ENCODE measurements around the gene GDAP1L1.

The GDAP1L1 gene

DNA sequence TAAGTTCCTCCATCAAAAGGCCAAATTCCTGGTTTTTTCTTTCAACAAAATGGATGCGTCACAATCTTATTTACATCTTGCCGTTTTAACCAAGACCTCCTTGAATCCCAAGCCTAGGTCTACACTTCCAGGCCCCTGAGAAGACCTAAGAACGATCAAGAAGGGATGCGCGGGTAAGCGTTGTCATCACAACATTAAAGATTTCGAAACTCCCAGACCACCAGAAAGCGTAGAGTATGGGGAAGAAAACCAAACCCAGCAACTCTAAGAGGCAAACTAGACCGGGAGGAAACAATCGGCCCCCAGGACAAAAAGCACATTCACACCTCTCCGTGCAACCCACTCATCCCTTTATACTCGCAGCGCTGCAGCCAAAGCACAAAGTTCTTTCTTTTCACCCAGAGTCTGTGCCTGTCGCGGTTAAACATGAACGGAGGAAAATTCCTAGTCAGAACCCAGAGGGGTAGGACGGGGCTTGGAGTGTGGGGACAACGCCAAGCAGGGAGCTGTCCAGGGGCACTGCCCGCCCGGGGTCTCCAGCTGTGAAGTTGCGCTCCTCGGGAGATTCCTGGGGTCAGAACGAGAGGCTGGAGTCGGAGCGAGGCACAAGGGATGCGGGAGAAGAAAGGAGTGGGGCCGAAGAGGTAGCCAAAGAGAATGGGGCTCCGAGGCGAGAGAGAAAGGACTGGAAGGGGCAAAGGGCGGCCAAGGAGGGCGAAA is 37.3 kb upstream of the GDAP1L1 start:
- TF ChIP-seq, protein P1, sequence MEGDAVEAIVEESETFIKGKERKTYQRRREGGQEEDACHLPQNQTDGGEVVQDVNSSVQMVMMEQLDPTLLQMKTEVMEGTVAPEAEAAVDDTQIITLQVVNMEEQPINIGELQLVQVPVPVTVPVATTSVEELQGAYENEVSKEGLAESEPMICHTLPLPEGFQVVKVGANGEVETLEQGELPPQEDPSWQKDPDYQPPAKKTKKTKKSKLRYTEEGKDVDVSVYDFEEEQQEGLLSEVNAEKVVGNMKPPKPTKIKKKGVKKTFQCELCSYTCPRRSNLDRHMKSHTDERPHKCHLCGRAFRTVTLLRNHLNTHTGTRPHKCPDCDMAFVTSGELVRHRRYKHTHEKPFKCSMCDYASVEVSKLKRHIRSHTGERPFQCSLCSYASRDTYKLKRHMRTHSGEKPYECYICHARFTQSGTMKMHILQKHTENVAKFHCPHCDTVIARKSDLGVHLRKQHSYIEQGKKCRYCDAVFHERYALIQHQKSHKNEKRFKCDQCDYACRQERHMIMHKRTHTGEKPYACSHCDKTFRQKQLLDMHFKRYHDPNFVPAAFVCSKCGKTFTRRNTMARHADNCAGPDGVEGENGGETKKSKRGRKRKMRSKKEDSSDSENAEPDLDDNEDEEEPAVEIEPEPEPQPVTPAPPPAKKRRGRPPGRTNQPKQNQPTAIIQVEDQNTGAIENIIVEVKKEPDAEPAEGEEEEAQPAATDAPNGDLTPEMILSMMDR (IDR thresholded peaks at IDR 0.05; ENCODE audit: low read depth, low read length, missing control alignments), result no peak
- in situ Hi-C loops (cut with HindIII; ENCODE audit: low sequenced_read_pairs), result no loop called here
- no peak for DNase-seq (ENCODE audit: low read depth)
- H3K4me3 ChIP-seq (ENCODE audit: low read depth, low read length), result peak overlapping the region; percentile 92

GRCh38 chr20:44210406-44211176 is 36.5 kb upstream of the GDAP1L1 start, which contains the start of gene OSER1:
Gene OSER1, minus strand, starts transcription at chr20:44210771. Its CDS starts 3,814 bp downstream, at chr20:44206957.
- in situ Hi-C loops (cut with HindIII; ENCODE audit: low sequenced_read_pairs), result no loop called here
- TF ChIP-seq, protein P1 (IDR thresholded peaks at IDR 0.05; ENCODE audit: low read depth, low read length, missing control alignments), result no peak
- peak within 1 kb of the TSS; percentile 92 for H3K4me3 ChIP-seq (ENCODE audit: low read depth, low read length)
- DNase-seq (ENCODE audit: low read depth), result peak; percentile 92

DNA sequence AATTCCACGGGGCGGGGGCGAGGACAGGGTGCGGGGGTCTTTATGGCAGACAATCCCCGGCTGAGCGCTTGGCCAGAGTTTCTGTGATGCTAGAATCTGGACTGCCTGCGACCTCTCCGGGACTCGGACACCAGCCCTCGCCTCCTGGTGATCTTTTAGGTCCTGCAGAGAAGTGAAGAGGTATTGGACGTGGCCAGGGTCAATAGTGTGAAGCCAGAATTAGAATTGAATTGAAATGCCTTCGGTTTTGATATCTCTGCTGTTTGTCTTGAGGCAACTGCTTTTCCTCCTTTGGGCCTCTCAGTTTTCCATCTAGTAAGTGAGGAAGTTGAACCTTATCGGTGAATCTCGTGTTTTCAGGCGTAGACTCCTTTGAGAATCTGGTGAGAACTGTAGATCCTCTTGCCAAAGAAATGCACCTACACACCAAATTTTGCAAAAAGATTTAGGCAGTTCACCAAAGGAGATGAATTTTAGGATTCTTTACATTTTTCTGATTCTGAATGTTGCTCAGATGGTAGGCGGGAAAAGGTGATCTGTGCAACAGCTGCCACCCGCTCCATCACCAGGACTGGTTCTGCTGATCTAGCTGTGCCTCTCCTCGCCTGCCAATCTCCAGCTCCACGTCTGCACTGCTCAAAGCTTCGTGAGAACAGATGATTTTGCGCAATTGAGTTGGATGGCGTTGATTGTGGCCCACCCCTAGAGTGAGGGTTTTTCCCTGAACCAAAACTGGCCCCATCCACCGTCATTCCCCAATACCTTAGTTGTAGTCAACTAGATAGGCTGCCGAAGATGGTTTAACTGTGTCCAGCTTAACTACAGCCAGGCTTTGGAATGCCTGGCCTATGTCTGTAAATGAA is 35.7 kb upstream of the GDAP1L1 start:
- peak overlapping the region; percentile 92 for H3K4me3 ChIP-seq (ENCODE audit: low read depth, low read length)
- DNase-seq (ENCODE audit: low read depth), result no peak
- in situ Hi-C loops (cut with HindIII; ENCODE audit: low sequenced_read_pairs), result no loop called here
- TF ChIP-seq, protein P1 (IDR thresholded peaks at IDR 0.05; ENCODE audit: low read depth, low read length, missing control alignments), result no peak

DNA sequence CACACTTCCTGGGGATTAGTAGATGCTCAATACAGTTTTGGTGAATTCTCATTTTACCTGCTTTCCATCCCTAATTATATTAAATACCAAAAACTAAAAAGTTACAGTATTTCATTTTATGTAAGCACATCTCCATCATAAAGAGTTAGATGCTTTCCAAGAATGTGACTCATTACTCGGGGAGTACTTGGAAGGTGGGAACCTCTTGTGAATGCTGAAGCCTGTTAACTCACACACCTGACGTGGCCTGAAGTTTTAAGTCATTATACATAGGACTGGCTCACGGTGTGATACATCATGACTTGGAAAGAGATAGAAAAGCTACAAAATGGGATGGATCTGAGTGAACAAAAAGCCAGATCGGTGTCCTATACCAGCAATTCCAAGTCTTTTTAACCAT is 34.3 kb upstream of the GDAP1L1 start:
- no peak for DNase-seq (ENCODE audit: low read depth)
- in situ Hi-C loops (cut with HindIII; ENCODE audit: low sequenced_read_pairs), result no loop called here
- TF ChIP-seq, protein P1 (IDR thresholded peaks at IDR 0.05; ENCODE audit: low read depth, low read length, missing control alignments), result no peak
- H3K4me3 ChIP-seq (ENCODE audit: low read depth, low read length), result no peak overlapping the region

DNA sequence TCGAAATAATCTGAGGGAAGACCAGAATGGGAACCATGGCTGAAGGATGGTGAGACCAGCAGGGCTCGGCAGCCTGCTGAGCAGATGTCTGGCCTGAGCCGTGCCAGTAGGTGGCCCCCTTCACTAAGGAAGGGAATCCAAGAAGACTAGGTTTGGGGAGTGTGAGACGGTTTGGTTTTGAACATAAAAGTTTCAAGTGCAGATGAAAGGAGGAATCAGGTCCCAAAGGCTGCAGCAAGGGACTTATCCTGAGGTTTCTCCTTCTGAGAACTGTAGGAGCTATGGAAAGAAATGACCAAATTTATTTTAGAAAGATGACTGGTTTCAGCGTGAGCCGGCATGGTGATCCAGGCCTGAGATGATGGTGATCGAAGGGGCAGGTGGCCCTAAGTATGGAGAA is 32.0 kb upstream of the GDAP1L1 start:
- no peak for DNase-seq (ENCODE audit: low read depth)
- H3K4me3 ChIP-seq (ENCODE audit: low read depth, low read length), result no peak overlapping the region
- TF ChIP-seq, protein P1 (IDR thresholded peaks at IDR 0.05; ENCODE audit: low read depth, low read length, missing control alignments), result peak; percentile 93
- in situ Hi-C loops (cut with HindIII; ENCODE audit: low sequenced_read_pairs), result no loop called here

Data from astrocyte of the cerebellum (primary cell).